Measurements from ENCODE around the gene SDHD.

- TF ChIP-seq CTCF (optimal IDR thresholded peaks at IDR 0.05 in 1 of 3, IDR thresholded peaks at IDR 0.05 in 1 of 3, conservative IDR thresholded peaks at IDR 0.05 in 1 of 3; ENCODE audit: extremely low read depth in 1 of 3, insufficient read depth in 2 of 3, low read length in 3 of 3): no peak
- TF ChIP-seq EZH2 (IDR thresholded peaks at IDR 0.05; ENCODE audit: low read length): no peak
Observed at GRCh38 chr11:112042161-112042960, 44.3 kb upstream of the SDHD start.
